Raji (cell line): Measurements from ENCODE around the gene KLF5.

ENCODE experiments used
- POLR2A ChIP-seq: IDR thresholded peaks from 2 replicates; pipeline ENCODE4 v1.6.1; 2011; ENCODE audit warnings: low read depth, low read length, control low read depth; ENCODE audit not compliant: insufficient read depth

The KLF5 gene

GRCh38 chr13:73090823-73091187 is 32.0 kb downstream of the KLF5 start:
- no peak for TF ChIP-seq POLR2A

DNA sequence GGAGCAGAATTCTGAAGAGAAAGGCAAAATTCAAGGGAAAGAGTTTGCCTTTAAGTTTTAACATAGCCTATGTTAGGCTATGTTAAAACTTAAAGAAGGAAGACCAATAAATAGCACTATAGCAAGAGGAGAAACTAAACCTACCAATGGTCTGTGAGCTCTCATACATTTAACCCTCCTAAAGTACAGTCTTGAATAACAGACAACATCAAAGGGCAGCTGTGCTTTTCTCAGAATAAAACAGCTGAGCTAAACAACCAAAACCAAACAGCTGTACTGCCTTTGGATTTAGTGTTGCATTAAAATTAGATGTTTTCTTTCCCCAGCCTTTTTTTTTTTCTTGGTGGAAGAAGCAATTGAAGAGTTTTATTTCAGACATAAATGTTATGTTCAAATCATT is 34.0 kb downstream of the KLF5 start:
- no peak for TF ChIP-seq POLR2A

DNA sequence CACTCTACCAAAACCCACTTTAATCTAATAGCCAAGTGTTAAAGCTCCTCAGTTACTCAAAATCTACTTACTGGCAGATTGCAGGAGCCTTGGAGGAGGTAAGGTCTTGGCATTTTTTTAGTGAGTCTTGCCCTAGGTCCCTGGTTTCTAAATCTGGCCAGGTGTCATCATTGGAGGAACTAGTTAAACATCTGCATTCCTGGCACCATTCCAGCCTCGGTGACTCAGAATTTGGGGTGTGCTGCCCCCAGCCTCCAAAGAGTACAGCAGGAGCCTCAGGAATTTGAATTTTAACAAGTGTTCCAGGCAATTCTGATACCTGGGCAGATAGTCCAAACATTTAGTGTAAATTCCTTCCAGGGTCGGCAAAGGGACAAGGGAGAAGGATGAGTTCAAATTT is 37.4 kb downstream of the KLF5 start:
- no peak for TF ChIP-seq POLR2A

DNA sequence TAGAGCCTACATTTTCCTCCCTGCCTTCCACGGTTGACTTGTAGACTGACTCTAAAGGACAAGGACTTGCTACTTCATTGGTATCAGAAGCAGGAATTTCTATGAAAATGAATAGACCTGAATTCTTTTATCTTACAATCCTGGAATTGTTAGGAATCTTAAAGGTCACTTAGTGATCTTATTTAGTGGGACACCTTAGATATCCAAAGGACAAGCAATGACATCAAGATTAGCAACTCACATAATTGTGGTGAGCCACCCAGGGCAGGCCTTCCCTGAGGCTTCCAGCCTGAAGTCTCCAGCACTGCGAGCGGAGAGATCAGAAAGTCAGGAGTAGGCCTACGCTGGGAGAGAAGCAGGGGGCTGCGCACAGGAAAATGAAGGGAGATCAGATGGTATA is 37.8 kb downstream of the KLF5 start:
- TF ChIP-seq POLR2A: no peak

- TF ChIP-seq POLR2A: no peak
Measured at GRCh38 chr13:73101351-73102007, 42.7 kb downstream of the KLF5 start.

GRCh38 chr13:73103238-73103637 is 44.4 kb downstream of the KLF5 start:
- TF ChIP-seq POLR2A: no peak

DNA sequence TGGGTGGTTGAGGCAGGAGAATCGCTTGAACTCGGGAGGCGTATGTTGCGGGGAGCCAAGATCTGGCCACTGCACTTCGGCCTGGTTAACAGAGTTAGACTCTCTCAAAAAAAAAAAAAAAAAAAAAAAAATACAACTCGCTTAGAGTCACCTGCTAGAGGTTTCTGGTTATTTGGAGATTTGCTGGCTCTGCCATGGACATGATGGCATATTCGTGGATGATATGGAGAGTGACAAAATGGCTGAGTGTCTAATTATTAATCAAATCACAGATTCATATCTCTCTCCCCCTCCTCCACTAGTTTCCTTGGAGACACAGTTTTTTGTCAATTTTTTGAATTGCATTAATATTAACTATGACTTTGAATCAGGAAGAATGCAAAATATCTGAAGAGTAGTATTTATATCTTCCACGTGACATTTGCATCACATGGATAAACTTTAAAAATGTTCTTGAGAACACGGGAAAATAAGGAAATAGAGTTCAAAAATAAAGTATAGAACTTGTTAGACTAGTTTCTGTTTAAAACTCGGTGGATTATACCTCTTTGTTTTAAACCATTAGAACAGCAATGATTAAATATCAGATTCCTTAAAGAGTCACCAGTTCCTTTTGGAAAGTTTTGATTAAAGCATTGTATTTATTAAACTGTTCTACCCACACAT is 47.8 kb downstream of the KLF5 start:
- TF ChIP-seq POLR2A: no peak

GRCh38 chr13:73107481-73107880 is 48.7 kb downstream of the KLF5 start:
- no peak for TF ChIP-seq POLR2A

DNA sequence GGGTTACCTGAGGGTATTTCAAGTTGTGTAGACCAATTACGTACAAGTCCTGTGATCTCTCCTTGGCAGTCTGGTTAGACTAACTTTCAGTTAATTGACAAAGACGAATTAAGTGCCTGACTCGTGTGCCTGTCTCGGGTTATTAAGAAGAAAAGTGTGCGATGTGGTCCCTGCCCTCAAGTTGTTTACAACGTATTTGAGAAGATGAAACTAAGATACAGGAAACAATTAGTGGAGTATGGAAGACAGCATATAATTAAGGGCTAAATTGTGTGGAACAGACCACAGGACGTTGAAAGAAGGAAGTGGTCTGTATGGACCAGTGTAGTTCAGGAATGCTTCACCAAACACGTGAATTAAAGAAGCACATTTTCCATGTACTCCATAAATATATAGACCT is 49.2 kb downstream of the KLF5 start:
- no peak for TF ChIP-seq POLR2A

- TF ChIP-seq POLR2A: no peak
Measured at GRCh38 chr13:73109288-73109899, 50.6 kb downstream of the KLF5 start.

DNA sequence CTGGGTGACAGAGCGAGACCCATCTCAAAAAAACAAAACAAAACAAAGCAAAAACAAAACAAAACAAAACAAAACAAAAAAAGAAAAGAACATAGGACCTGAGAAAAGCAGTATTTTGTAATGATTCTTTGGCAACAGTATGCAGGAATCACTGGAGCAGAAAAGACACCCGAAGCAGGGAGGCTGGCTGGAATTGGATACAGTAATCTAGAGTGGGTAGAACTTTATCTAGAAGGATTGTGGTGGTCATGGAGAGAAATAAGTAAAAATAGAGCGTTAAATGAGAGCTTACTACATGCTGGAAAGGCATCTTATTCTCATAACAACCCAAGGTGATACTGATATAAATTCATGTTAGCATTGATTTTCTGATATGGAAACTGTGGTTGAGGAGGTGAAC is 51.2 kb downstream of the KLF5 start:
- TF ChIP-seq POLR2A: no peak

- no peak for TF ChIP-seq POLR2A
Measured at GRCh38 chr13:73110814-73111213, 52.0 kb downstream of the KLF5 start.

DNA sequence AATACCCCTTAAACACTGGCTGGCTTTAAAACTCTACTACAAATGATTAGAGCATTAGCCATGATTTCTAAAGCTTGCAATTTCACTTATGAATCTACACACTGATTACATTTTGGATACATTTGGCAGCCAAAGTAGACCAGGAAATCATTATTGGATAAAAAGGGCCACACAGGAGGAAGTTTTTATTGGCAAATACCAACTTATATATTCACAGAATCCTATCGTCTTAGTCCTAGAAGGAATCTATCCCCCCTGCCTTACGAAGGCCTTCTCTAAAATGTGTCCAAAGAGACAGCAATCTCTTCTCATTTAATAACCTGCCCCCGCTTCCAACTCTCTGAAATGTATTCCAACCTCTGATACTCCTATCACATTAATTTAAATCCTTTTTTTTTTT is 52.5 kb downstream of the KLF5 start:
- no peak for TF ChIP-seq POLR2A

DNA sequence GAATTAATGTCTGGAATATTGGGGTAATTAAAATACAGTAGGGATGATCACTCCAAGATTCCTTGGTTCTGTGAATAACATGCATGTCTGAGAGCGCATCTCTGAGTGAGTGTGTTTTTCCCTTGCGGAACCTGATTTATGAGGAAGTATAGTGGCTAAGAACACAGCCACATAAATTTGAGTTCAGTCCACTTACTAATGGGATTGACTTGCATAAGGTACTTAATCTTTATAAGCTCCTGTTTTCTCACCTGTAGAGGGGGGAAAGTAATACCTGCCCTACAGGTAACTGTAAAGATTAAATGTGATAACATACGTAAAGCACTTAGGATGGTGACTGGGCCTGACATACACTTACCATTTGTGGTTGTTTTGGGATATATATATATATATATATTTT is 60.8 kb downstream of the KLF5 start:
- TF ChIP-seq POLR2A: no peak
